ENCODE data around the gene KRT74. TPM values are rescaled to one million over a fixed set of nuclear protein-coding genes. Genes with fewer than 3 reads are reported as not detected.

KRT74 gene
- total RNA-seq, 1 donor = not detected

DNA sequence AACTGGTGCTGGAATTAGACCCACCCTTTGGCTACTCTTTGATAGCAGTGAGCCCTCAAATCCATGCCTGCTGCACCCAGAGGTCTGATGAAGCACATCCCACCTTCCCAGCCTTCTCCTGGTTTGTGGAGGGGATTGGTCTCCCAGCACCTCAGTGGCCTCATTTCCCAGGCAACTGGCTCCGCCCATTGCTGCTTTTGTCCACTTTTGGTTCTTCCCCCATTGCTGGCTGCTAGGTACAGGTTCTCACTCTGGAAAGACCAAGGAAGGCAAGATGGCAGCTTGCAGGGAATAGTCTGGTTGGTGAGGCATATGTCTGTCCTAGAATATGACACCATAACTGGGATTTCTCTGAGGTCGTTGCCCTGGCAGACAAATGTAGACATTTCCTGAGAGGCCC lies 43.3 kb downstream of the KRT74 start:
- TF ChIP-seq, protein P1, sequence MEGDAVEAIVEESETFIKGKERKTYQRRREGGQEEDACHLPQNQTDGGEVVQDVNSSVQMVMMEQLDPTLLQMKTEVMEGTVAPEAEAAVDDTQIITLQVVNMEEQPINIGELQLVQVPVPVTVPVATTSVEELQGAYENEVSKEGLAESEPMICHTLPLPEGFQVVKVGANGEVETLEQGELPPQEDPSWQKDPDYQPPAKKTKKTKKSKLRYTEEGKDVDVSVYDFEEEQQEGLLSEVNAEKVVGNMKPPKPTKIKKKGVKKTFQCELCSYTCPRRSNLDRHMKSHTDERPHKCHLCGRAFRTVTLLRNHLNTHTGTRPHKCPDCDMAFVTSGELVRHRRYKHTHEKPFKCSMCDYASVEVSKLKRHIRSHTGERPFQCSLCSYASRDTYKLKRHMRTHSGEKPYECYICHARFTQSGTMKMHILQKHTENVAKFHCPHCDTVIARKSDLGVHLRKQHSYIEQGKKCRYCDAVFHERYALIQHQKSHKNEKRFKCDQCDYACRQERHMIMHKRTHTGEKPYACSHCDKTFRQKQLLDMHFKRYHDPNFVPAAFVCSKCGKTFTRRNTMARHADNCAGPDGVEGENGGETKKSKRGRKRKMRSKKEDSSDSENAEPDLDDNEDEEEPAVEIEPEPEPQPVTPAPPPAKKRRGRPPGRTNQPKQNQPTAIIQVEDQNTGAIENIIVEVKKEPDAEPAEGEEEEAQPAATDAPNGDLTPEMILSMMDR (IDR thresholded peaks at IDR 0.05; ENCODE audit: extremely low read depth, low read depth, low read length) = no peak
- H3K36me3 ChIP-seq (ENCODE audit: insufficient read depth, low read length) = no peaks in the 10 kb centered on the region
- H3K27me3 ChIP-seq (ENCODE audit: insufficient read depth, low read length) = peaks cover 9% of the 10 kb centered on the region
- H4K20me1 ChIP-seq (ENCODE audit: insufficient read depth, low read length) = no peaks in the 10 kb centered on the region
- H3K27ac ChIP-seq (ENCODE audit: low read depth, low read length) = no peak overlapping the region
- H2AFZ ChIP-seq (ENCODE audit: low read length) = no peak overlapping the region
- no peak overlapping the region for H3K4me3 ChIP-seq (ENCODE audit: insufficient read depth, low read length)
- H3K4me2 ChIP-seq (ENCODE audit: insufficient read depth, low read length) = no peak overlapping the region
- H3K9me3 ChIP-seq (ENCODE audit: low read depth, low read length) = no peaks in the 10 kb centered on the region
- DNase-seq (ENCODE audit: insufficient read length, low spot score, missing footprints) = no peak
- no peaks in the 10 kb centered on the region for H3K79me2 ChIP-seq (ENCODE audit: insufficient read depth, low read length)
- no peaks in the 10 kb centered on the region for H3K4me1 ChIP-seq (ENCODE audit: insufficient read depth, low read length)

DNA sequence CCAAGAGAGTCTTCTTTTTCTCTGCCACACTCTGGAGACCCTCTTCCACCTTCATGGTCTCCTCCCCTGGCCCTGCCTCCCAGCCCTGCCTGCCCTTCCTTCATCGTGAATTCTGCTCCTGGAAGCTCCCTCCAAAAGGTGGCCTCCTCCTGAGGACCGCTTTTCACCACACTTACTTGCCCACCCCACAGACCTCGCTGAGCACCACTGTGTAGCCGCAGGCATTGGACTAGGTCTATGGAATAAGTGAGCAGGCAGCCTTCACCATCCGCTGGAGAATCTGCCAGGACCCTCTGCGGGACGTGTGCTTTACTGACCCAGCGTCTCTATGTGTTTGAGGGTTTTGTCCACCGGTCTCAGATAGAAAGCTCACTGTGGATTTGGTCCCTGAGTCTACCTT lies 43.8 kb downstream of the KRT74 start:
- peaks cover 9% of the 10 kb centered on the region for H3K27me3 ChIP-seq (ENCODE audit: insufficient read depth, low read length)
- TF ChIP-seq, protein P1 (IDR thresholded peaks at IDR 0.05; ENCODE audit: extremely low read depth, low read depth, low read length) = no peak
- DNase-seq (ENCODE audit: insufficient read length, low spot score, missing footprints) = no peak

DNA sequence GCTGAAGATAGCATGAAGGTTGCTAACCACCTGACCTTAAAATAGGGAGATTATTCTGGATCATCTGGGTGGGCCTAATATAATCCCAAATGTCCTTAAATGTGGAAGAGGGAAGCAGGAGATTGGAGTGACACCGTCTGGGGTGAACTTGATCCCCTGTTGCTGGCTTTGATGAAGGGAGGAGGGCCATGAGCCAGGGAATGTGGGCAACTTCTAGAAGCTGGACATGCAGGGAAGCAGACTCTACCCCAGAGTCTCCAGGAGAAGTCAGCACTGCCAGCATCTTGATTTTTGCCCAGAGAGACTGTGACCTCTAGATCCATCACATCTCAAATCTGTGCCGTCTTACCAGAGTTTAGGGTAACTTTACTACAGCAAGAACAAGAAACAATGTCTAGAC lies 44.2 kb downstream of the KRT74 start:
- Histone ChIP-seq H3K9me3 (ENCODE audit: low read depth, low read length) (no peaks in the 10 kb centered on the region), H3K27ac (ENCODE audit: low read depth, low read length) (no peak overlapping the region), H3K4me1 (ENCODE audit: insufficient read depth, low read length) (no peaks in the 10 kb centered on the region), H3K36me3 (ENCODE audit: insufficient read depth, low read length) (no peaks in the 10 kb centered on the region), H3K27me3 (ENCODE audit: insufficient read depth, low read length) (peaks cover 9% of the 10 kb centered on the region), H2AFZ (ENCODE audit: low read length) (no peak overlapping the region), H3K4me2 (ENCODE audit: insufficient read depth, low read length) (no peak overlapping the region), H3K79me2 (ENCODE audit: insufficient read depth, low read length) (no peaks in the 10 kb centered on the region), H3K4me3 (ENCODE audit: insufficient read depth, low read length) (no peak overlapping the region), H4K20me1 (ENCODE audit: insufficient read depth, low read length) (no peaks in the 10 kb centered on the region)
- no peak for DNase-seq (ENCODE audit: insufficient read length, low spot score, missing footprints)
- TF ChIP-seq, protein P1 (IDR thresholded peaks at IDR 0.05; ENCODE audit: extremely low read depth, low read depth, low read length) = no peak

More for the DNA sequence above, 43.8 kb downstream of the KRT74 start:
- Histone ChIP-seq H3K4me3 (ENCODE audit: insufficient read depth, low read length) (no peak overlapping the region), H3K4me2 (ENCODE audit: insufficient read depth, low read length) (no peak overlapping the region), H3K27ac (ENCODE audit: low read depth, low read length) (no peak overlapping the region), H3K36me3 (ENCODE audit: insufficient read depth, low read length) (no peaks in the 10 kb centered on the region), H3K4me1 (ENCODE audit: insufficient read depth, low read length) (no peaks in the 10 kb centered on the region), H2AFZ (ENCODE audit: low read length) (no peak overlapping the region), H3K9me3 (ENCODE audit: low read depth, low read length) (no peaks in the 10 kb centered on the region), H3K79me2 (ENCODE audit: insufficient read depth, low read length) (no peaks in the 10 kb centered on the region), H4K20me1 (ENCODE audit: insufficient read depth, low read length) (no peaks in the 10 kb centered on the region)

DNA sequence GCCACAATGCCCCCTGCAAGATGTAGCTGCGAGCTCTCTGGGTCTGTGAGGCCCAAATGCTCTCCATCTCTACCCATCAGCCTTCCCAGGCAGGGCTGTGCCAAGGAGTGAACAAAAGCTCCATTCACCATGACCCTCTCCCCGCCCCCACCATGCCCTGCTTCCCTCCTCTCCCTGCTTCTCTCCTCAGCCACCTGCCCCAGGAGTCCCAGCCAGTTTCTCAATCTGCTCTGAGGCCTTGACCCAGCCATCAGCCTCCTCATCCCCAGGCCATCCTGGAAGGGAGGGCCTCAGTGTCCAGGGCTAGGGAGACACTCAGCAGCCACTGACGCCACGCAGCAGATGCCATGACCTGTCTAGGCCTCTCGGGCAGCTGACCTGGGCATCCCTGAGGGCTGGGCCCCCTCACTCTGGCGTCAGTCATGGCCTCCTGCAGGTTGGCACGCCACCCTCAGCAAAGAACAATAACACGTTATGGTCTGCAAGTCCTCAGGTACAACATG lies 45.0 kb downstream of the KRT74 start:
- Histone ChIP-seq H3K27me3 (ENCODE audit: insufficient read depth, low read length) (peaks cover 13% of the 10 kb centered on the region), H3K4me1 (ENCODE audit: insufficient read depth, low read length) (no peaks in the 10 kb centered on the region), H4K20me1 (ENCODE audit: insufficient read depth, low read length) (no peaks in the 10 kb centered on the region), H3K27ac (ENCODE audit: low read depth, low read length) (no peak overlapping the region), H3K9me3 (ENCODE audit: low read depth, low read length) (no peaks in the 10 kb centered on the region), H3K4me2 (ENCODE audit: insufficient read depth, low read length) (no peak overlapping the region), H2AFZ (ENCODE audit: low read length) (no peak overlapping the region), H3K4me3 (ENCODE audit: insufficient read depth, low read length) (no peak overlapping the region), H3K79me2 (ENCODE audit: insufficient read depth, low read length) (no peaks in the 10 kb centered on the region), H3K36me3 (ENCODE audit: insufficient read depth, low read length) (no peaks in the 10 kb centered on the region)
- DNase-seq (ENCODE audit: insufficient read length, low spot score, missing footprints) = no peak
- TF ChIP-seq, protein P1 (IDR thresholded peaks at IDR 0.05; ENCODE audit: extremely low read depth, low read depth, low read length) = no peak
